Body of pancreas (tissue), 4 donors: ENCODE data around the gene SOST. TPM values are rescaled to one million over a fixed set of nuclear protein-coding genes. Genes with fewer than 3 reads are reported as not detected.

Experiments
- ATAC-seq: fragments of 150-250 bp; one replicate; pipeline ENCODE4 v1.9.1; 2016
- DNase-seq, 4 donors: peaks; one replicate each; pipeline ENCODE4 v3.0.0-alpha.2; 2019
- H3K27ac ChIP-seq, 4 donors: fragments of 200-600 bp; sonication (generic); 1 replicate in 3 of 4; 2 replicates in 1 of 4; pipeline versions ENCODE4 v1.5.1 to v1.6.1; 2016 to 2019; ENCODE audit warnings: mild to moderate bottlenecking in 1 of 4, mixed read lengths in 1 of 4, moderate library complexity in 1 of 4
- H3K27me3 ChIP-seq, 2 donors: fragments of 200-600 bp; sonication (generic); one replicate each; pipeline ENCODE4 v1.6.0; 2016; ENCODE audit warnings: mild to moderate bottlenecking in 1 of 2
- H3K36me3 ChIP-seq, 2 donors: fragments of 200-600 bp; sonication (generic); replicated peaks in 1 of 2; 2 replicates each; pipeline ENCODE4 v1.5.1; 2016; ENCODE audit warnings: low read depth in 2 of 2; ENCODE audit not compliant: insufficient read depth in 1 of 2
- H3K4me1 ChIP-seq: fragments of 200-600 bp; sonication (generic); one replicate; pipeline ENCODE4 v1.6.0; 2016
- H3K4me3 ChIP-seq, 2 donors: fragments of 200-600 bp; sonication (generic); 1 replicate in 1 of 2; 2 replicates in 1 of 2; pipeline ENCODE4 v1.5.1; 2016 to 2019
- H3K9me3 ChIP-seq, 3 donors: fragments of 200-600 bp; sonication (generic); 1 replicate in 2 of 3; 2 replicates in 1 of 3; pipeline ENCODE4 v1.5.1; 2016
- CTCF ChIP-seq, 7 experiments: fragments of 450-650 bp in 4 of 7; fragments of 200-600 bp in 3 of 7; sonication (generic) in 3 of 7; IDR thresholded peaks; one replicate each; pipeline ENCODE4 v1.5.1; 2016 to 2019; ENCODE audit warnings: antibody characterized with exemption in 7 of 7
- POLR2A ChIP-seq, 3 donors: fragments of 450-650 bp; IDR thresholded peaks; one replicate each; pipeline ENCODE4 v1.6.1; 2016; ENCODE audit warnings: antibody characterized with exemption in 3 of 3, mild to moderate bottlenecking in 2 of 3
- WGBS, 2 donors: methylation state at CpG; one replicate each; pipeline ENCODE4 v1.1.5; 2017; 5-methylcytosine and 5-hydroxymethylcytosine counted together
- intact Hi-C: fragments of 100-400 bp; cut with DNase I; formaldehyde crosslinking; loops from one replicate; pipeline ENCODE4 v1.15.1; 2023
- total RNA-seq, 2 donors: library from RNA; depleted of rRNA; stranded (reverse); fragments of >200 nt; gene quantifications; one replicate each; pipeline ENCODE4 v1.1.0, GENCODE V29; 2016

Gene SOST
- total RNA-seq, 2 donors from 2014 or later, result not detected

- no peak for ATAC-seq
- intact Hi-C loops, result no loop called here
- no peak overlapping the region for H3K27ac ChIP-seq
- no peak overlapping the region for H3K4me3 ChIP-seq
- no peaks in the 10 kb centered on the region for H3K27me3 ChIP-seq
- peaks cover 0 to 14% of the 10 kb centered on the region in 2 donors for H3K36me3 ChIP-seq
- 92 to 95% methylated on average over 15 of the region's 16 CpGs for WGBS, 2 donors
- peaks cover 43% of the 10 kb centered on the region for H3K4me1 ChIP-seq
- H3K9me3 ChIP-seq, result no peaks in the 10 kb centered on the region
- DNase-seq, result no peak
- no peak for TF ChIP-seq POLR2A (IDR thresholded peaks at IDR 0.05)
- TF ChIP-seq CTCF (IDR thresholded peaks at IDR 0.05), result no peak
Observed at GRCh38 chr17:43774304-43775250, 16.0 kb upstream of the SOST start.

- ATAC-seq (no peak), DNase-seq (peak in 1 of 4 donors; percentile 71)
- Histone ChIP-seq H3K27ac (peak overlapping the region in 3 of 4 donors; percentile 15 to 42 (median 31)), H3K27me3 (no peaks in the 10 kb centered on the region), H3K36me3 (peaks cover 0 to 21% of the 10 kb centered on the region in 2 donors), H3K9me3 (no peaks in the 10 kb centered on the region), H3K4me3 (no peak overlapping the region), H3K4me1 (peaks cover 38% of the 10 kb centered on the region)
- TF ChIP-seq CTCF (IDR thresholded peaks at IDR 0.05) (no peak), POLR2A (IDR thresholded peaks at IDR 0.05) (no peak)
- intact Hi-C loops, result no loop called here
- 64 to 75% methylated on average over 10 of the region's 10 CpGs for WGBS, 2 donors
Observed at GRCh38 chr17:43772877-43773648, 14.5 kb upstream of the SOST start.

GRCh38 chr17:43771463-43771862 is 12.9 kb upstream of the SOST start:
- H3K4me3 ChIP-seq, result no peak overlapping the region
- no peak overlapping the region for H3K27ac ChIP-seq
- intact Hi-C loops, result no loop called here
- ATAC-seq, result no peak
- no peaks in the 10 kb centered on the region for H3K9me3 ChIP-seq
- TF ChIP-seq CTCF (IDR thresholded peaks at IDR 0.05) (no peak), POLR2A (IDR thresholded peaks at IDR 0.05) (no peak)
- WGBS, 2 donors, result 87 to 89% methylated on average over 9 of the region's 9 CpGs
- DNase-seq, result no peak
- H3K4me1 ChIP-seq, result peaks cover 22% of the 10 kb centered on the region
- peaks cover 0 to 21% of the 10 kb centered on the region in 2 donors for H3K36me3 ChIP-seq
- H3K27me3 ChIP-seq, result no peaks in the 10 kb centered on the region

- Histone ChIP-seq H3K27ac (no peak overlapping the region), H3K36me3 (peaks cover 0 to 21% of the 10 kb centered on the region in 2 donors), H3K9me3 (no peaks in the 10 kb centered on the region), H3K27me3 (no peaks in the 10 kb centered on the region), H3K4me1 (peaks cover 19% of the 10 kb centered on the region), H3K4me3 (no peak overlapping the region)
- TF ChIP-seq POLR2A (IDR thresholded peaks at IDR 0.05) (no peak), CTCF (IDR thresholded peaks at IDR 0.05) (no peak)
- WGBS, 2 donors, result 80 to 89% methylated on average over 2 of the region's 2 CpGs
- intact Hi-C loops, result no loop called here
- DNase-seq (no peak), ATAC-seq (no peak)
Observed at GRCh38 chr17:43770957-43771356, 12.4 kb upstream of the SOST start.
